GM23338 (cell line): Measurements from ENCODE around the gene CALML3. TPM values are rescaled to one million over a fixed set of nuclear protein-coding genes. Genes with fewer than 3 reads are reported as not detected.

Experiments used
- ATAC-seq: fragments of 200-7000 bp; cut with Tn5 transposase; 3 replicates; pipeline ENCODE4 v1.9.1; 2020
- DNase-seq: peaks from one replicate; pipeline ENCODE4 v3.0.0-alpha.2; 2015; ENCODE audit warnings: low spot score
- H2AFZ ChIP-seq: fragments of 200-600 bp; sonication (generic); 2 replicates; pipeline ENCODE4 v1.8.0; 2016; ENCODE audit warnings: antibody characterized with exemption, mild to moderate bottlenecking, moderate library complexity
- H3F3A ChIP-seq: fragments of 200-600 bp; sonication (generic); replicated peaks from 2 replicates; pipeline ENCODE4 v1.8.0; 2017; ENCODE audit warnings: antibody characterized with exemption, mixed run types, low read depth
- H3K27ac ChIP-seq: fragments of 200-600 bp; sonication (generic); 2 replicates; pipeline ENCODE4 v1.6.1; 2016; ENCODE audit warnings: low read depth
- H3K27me3 ChIP-seq: fragments of 200-600 bp; sonication (generic); 2 replicates; pipeline ENCODE4 v1.8.0; 2016; ENCODE audit warnings: mild to moderate bottlenecking, mixed run types, moderate library complexity; ENCODE audit not compliant: insufficient read depth
- H3K36me3 ChIP-seq: fragments of 200-600 bp; sonication (generic); 2 replicates; pipeline ENCODE4 v1.8.0; 2016; ENCODE audit warnings: mild to moderate bottlenecking; ENCODE audit not compliant: insufficient read depth
- H3K4me1 ChIP-seq: fragments of 200-600 bp; sonication (generic); 2 replicates; pipeline ENCODE4 v1.8.0; 2016; ENCODE audit warnings: mild to moderate bottlenecking, moderate library complexity; ENCODE audit not compliant: insufficient read depth
- H3K4me2 ChIP-seq: fragments of 200-600 bp; sonication (generic); 2 replicates; pipeline ENCODE4 v1.7.1; 2017; ENCODE audit warnings: mixed run types
- H3K4me3 ChIP-seq: fragments of 200-600 bp; sonication (generic); 2 replicates; pipeline ENCODE4 v1.6.1; 2016; ENCODE audit warnings: mixed run types
- H3K79me2 ChIP-seq: fragments of 200-600 bp; sonication (generic); replicated peaks from 2 replicates; pipeline ENCODE4 v1.8.0; 2017; ENCODE audit warnings: mild to moderate bottlenecking; ENCODE audit not compliant: insufficient read depth
- H3K9me2 ChIP-seq: fragments of 200-600 bp; sonication (generic); 2 replicates; pipeline ENCODE4 v1.8.0; 2017; ENCODE audit not compliant: insufficient read depth
- H4K20me1 ChIP-seq: fragments of 200-600 bp; sonication (generic); replicated peaks from 2 replicates; pipeline ENCODE4 v1.8.0; 2017; ENCODE audit warnings: mild to moderate bottlenecking; ENCODE audit not compliant: insufficient read depth
- H3K27ac Mint-ChIP-seq: 2 replicates; pipeline ENCODE4 v1.8.0; 2020; ENCODE audit warnings: inconsistent platforms, mild to moderate bottlenecking, moderate library complexity, mixed read lengths
- H3K27me3 Mint-ChIP-seq: 3 replicates; pipeline ENCODE4 v1.8.0; 2022; ENCODE audit warnings: low read depth, mild to moderate bottlenecking, moderate library complexity, mixed read lengths, inconsistent platforms; ENCODE audit not compliant: insufficient read depth, poor library complexity
- H3K36me3 Mint-ChIP-seq: 3 replicates; pipeline ENCODE4 v1.8.0; 2021; ENCODE audit warnings: low read depth, mild to moderate bottlenecking, inconsistent platforms, moderate library complexity, mixed read lengths
- H3K4me1 Mint-ChIP-seq: 3 replicates; pipeline ENCODE4 v1.8.0; 2020; ENCODE audit warnings: mild to moderate bottlenecking, inconsistent platforms, mixed read lengths
- H3K4me3 Mint-ChIP-seq: 3 replicates; pipeline ENCODE4 v1.8.0; 2021; ENCODE audit warnings: moderate library complexity, mild to moderate bottlenecking, inconsistent platforms, mixed read lengths
- H3K9me3 Mint-ChIP-seq: 3 replicates; pipeline ENCODE4 v1.8.0; 2020; ENCODE audit warnings: moderate library complexity, mild to moderate bottlenecking, inconsistent platforms, mixed read lengths
- CREB1 ChIP-seq: fragments of 250-450 bp; sonication (Bioruptor Pico); IDR thresholded peaks from 2 replicates; pipeline ENCODE4 v1.5.0; 2020; ENCODE audit warnings: low read depth, mild to moderate bottlenecking, moderate library complexity
- CTCF ChIP-seq, 2 experiments: fragments of 200-600 bp in 1 of 2; sonication (generic) in 1 of 2; conservative IDR thresholded peaks; 2 replicates each; pipeline versions ENCODE4 v1.5.1 to v1.6.1; 2016 to 2017; ENCODE audit warnings: antibody characterized with exemption in 2 of 2, low read depth in 2 of 2, mild to moderate bottlenecking in 2 of 2, moderate library complexity in 1 of 2
- EZH2 ChIP-seq: fragments of 200-600 bp; sonication (generic); IDR thresholded peaks from one replicate; pipeline ENCODE4 v1.8.0; 2017; ENCODE audit warnings: antibody characterized with exemption, mild to moderate bottlenecking, low read depth; ENCODE audit not compliant: unreplicated experiment
- EZH2phosphoT487 ChIP-seq: fragments of 200-600 bp; sonication (generic); IDR thresholded peaks from one replicate; pipeline ENCODE4 v1.8.1; 2018; ENCODE audit warnings: antibody characterized with exemption; ENCODE audit not compliant: unreplicated experiment
- NANOG ChIP-seq: IDR thresholded peaks from 2 replicates; pipeline ENCODE4 v1.6.1; 2016; ENCODE audit warnings: antibody characterized with exemption, borderline replicate concordance
- POLR2AphosphoS5 ChIP-seq: IDR thresholded peaks from 2 replicates; pipeline ENCODE4 v1.6.1; 2016; ENCODE audit warnings: antibody characterized with exemption, low read depth
- STAT1 ChIP-seq: IDR thresholded peaks from one replicate; pipeline ENCODE4 v1.6.1; 2016; ENCODE audit warnings: antibody characterized with exemption; ENCODE audit not compliant: unreplicated experiment
- ZNF114 ChIP-seq: fragments of 250-450 bp; sonication (Bioruptor Pico); IDR thresholded peaks from 2 replicates; pipeline ENCODE4 v1.5.0; 2020; ENCODE audit warnings: mild to moderate bottlenecking, moderate library complexity
- ZNF331 ChIP-seq: fragments of 250-450 bp; sonication (Bioruptor Pico); IDR thresholded peaks from 2 replicates; pipeline ENCODE4 v1.5.0; 2020; ENCODE audit warnings: low read depth, mild to moderate bottlenecking, moderate library complexity
- polyA plus RNA-seq: library from polyadenylated mRNA; unstranded; fragments of >200 nt; fragmentation: Nextera tagmentation; extraction: Ambion mirVana; gene quantifications from 2 replicates; pipeline ENCODE4 v1.2.1, GENCODE V29; 2016
- total RNA-seq: library from RNA; depleted of rRNA; stranded (reverse); fragments of >200 nt; shearing (Covaris generic); gene quantifications from 2 replicates; pipeline ENCODE4 v1.2.3, GENCODE V29; 2014
- TF ChIP-seq, protein P1 (sequence below): IDR thresholded peaks from 2 replicates; pipeline ENCODE4 v1.6.1; 2016; ENCODE audit warnings: antibody characterized with exemption
- TF ChIP-seq, protein P2 (sequence below): IDR thresholded peaks from one replicate; pipeline ENCODE4 v1.6.1; 2018; ENCODE audit warnings: antibody characterized with exemption; ENCODE audit not compliant: unreplicated experiment

CALML3 gene
- total and polyA plus RNA-seq, 2 experiments from 2014 or later, result not detected

DNA sequence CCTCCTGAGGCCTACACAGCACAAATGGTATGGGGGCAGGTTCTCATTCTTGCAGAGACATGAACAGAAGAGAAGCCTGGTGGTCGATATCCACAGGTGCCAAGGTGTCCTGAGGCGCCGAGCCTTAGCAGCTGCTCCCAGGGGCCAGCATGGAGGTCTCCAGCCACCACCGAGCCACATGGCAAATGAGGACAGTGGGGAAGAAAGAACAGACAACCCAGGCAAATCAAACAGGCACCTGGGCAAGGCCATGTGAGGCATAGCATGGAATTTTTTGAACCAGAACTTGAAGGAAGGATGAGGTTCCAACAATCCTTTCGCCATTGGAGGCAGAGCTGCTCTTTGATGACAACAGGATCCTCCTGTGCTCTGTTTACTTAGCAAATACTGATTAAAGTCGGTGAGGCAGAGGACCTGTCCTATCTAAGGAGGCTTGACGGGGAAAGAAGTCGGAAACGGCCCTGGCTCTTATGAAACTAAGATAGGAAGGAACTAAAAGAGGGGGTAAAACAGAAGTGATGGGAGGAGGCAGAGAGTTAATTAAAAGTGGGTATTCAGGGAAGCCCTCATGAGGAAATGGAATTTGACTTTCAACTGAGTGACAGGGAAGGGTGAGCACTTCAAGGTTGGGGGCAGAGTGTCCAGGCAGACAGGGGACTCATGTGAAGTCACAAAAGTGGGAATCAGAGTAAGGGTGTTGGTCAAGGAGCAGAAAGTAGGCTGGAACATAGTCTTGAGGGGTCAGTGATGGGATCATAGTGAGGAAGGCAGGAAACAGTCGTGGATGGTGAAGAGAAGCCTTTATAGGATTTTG is 8.6 kb upstream of the CALML3 start:
- Mint-ChIP-seq H3K36me3 (peaks cover 19% of the 10 kb centered on the region; the same call in 1 of the 3 replicates), H3K27ac (no peak overlapping the region), H3K4me3 (no peak overlapping the region), H3K9me3 (peaks cover 28% of the 10 kb centered on the region), H3K27me3 (peaks cover 8% of the 10 kb centered on the region), H3K4me1 (peaks cover 10% of the 10 kb centered on the region)
- Histone ChIP-seq H3F3A (no peaks in the 10 kb centered on the region), H4K20me1 (no peaks in the 10 kb centered on the region), H3K79me2 (no peaks in the 10 kb centered on the region), H2AFZ (no peak overlapping the region), H3K36me3 (no peaks in the 10 kb centered on the region; the same call in 1 of the 2 replicates), H3K4me1 (peaks cover 6% of the 10 kb centered on the region; the same call in 1 of the 2 replicates), H3K9me2 (peaks cover 8% of the 10 kb centered on the region; the same call in 1 of the 2 replicates), H3K4me2 (no peak overlapping the region), H3K4me3 (no peak overlapping the region), H3K27ac (no peak overlapping the region), H3K27me3 (no peaks in the 10 kb centered on the region)
- ATAC-seq (no peak), DNase-seq (no peak)
- TF ChIP-seq, protein P1, sequence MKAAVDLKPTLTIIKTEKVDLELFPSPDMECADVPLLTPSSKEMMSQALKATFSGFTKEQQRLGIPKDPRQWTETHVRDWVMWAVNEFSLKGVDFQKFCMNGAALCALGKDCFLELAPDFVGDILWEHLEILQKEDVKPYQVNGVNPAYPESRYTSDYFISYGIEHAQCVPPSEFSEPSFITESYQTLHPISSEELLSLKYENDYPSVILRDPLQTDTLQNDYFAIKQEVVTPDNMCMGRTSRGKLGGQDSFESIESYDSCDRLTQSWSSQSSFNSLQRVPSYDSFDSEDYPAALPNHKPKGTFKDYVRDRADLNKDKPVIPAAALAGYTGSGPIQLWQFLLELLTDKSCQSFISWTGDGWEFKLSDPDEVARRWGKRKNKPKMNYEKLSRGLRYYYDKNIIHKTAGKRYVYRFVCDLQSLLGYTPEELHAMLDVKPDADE, result no peak
- TF ChIP-seq, protein P2, sequence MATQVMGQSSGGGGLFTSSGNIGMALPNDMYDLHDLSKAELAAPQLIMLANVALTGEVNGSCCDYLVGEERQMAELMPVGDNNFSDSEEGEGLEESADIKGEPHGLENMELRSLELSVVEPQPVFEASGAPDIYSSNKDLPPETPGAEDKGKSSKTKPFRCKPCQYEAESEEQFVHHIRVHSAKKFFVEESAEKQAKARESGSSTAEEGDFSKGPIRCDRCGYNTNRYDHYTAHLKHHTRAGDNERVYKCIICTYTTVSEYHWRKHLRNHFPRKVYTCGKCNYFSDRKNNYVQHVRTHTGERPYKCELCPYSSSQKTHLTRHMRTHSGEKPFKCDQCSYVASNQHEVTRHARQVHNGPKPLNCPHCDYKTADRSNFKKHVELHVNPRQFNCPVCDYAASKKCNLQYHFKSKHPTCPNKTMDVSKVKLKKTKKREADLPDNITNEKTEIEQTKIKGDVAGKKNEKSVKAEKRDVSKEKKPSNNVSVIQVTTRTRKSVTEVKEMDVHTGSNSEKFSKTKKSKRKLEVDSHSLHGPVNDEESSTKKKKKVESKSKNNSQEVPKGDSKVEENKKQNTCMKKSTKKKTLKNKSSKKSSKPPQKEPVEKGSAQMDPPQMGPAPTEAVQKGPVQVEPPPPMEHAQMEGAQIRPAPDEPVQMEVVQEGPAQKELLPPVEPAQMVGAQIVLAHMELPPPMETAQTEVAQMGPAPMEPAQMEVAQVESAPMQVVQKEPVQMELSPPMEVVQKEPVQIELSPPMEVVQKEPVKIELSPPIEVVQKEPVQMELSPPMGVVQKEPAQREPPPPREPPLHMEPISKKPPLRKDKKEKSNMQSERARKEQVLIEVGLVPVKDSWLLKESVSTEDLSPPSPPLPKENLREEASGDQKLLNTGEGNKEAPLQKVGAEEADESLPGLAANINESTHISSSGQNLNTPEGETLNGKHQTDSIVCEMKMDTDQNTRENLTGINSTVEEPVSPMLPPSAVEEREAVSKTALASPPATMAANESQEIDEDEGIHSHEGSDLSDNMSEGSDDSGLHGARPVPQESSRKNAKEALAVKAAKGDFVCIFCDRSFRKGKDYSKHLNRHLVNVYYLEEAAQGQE, result no peak
- TF ChIP-seq STAT1 (no peak), ZNF331 (CRISPR knock-in tag) (no peak), ZNF114 (CRISPR knock-in tag) (no peak)

DNA sequence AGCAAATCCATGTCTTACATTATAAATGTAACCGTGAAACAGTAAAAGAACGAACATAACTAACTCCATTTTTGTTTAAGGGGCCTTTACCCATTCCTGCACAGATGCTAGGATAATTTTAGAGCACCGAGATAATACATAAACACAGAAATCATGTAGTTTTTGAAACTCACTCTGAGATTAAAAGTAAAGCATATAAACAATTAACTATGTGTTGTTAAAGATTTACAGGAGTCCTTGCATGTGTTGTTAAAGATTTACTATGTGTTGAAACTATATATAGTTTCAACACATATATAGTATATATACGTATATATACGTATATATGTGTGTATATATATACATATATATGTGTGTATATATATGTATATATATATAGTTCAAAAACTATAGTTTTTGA is 7.2 kb upstream of the CALML3 start:
- H3K9me3 Mint-ChIP-seq, result peaks cover 28% of the 10 kb centered on the region
- H3F3A ChIP-seq, result no peaks in the 10 kb centered on the region
- ATAC-seq (no peak), DNase-seq (no peak)
- no peak overlapping the region for H3K4me3 Mint-ChIP-seq
- peaks cover under 1% of the 10 kb centered on the region; the same call in 2 of the 3 replicates for H3K4me1 Mint-ChIP-seq
- H3K27ac ChIP-seq, result no peak overlapping the region
- H2AFZ ChIP-seq, result no peak overlapping the region
- H4K20me1 ChIP-seq, result no peaks in the 10 kb centered on the region
- no peaks in the 10 kb centered on the region for H3K4me1 ChIP-seq
- H3K36me3 Mint-ChIP-seq, result peaks cover 19% of the 10 kb centered on the region; the same call in 1 of the 3 replicates
- no peak overlapping the region for H3K4me2 ChIP-seq
- H3K36me3 ChIP-seq, result no peaks in the 10 kb centered on the region; the same call in 1 of the 2 replicates
- H3K27me3 Mint-ChIP-seq, result peaks cover 4% of the 10 kb centered on the region
- no peaks in the 10 kb centered on the region for H3K79me2 ChIP-seq
- H3K4me3 ChIP-seq, result no peak overlapping the region
- H3K9me2 ChIP-seq, result peaks cover 8% of the 10 kb centered on the region; the same call in 1 of the 2 replicates
- H3K27ac Mint-ChIP-seq, result no peak overlapping the region
- no peaks in the 10 kb centered on the region for H3K27me3 ChIP-seq
- TF ChIP-seq NANOG (no peak), ZNF114 (CRISPR knock-in tag) (no peak), CREB1 (CRISPR knock-in tag) (no peak), POLR2AphosphoS5 (no peak), ZNF331 (CRISPR knock-in tag) (no peak), CTCF (conservative IDR thresholded peaks at IDR 0.05; ENCODE audit: low read depth in 2 of 2) (no peak), STAT1 (no peak), EZH2phosphoT487 (no peak), EZH2 (no peak)
- TF ChIP-seq, protein P2, result no peak
- TF ChIP-seq, protein P1, result no peak
